OCI-LY7 (cell line): ENCODE measurements around the gene HDAC7. TPM values are rescaled to one million over a fixed set of nuclear protein-coding genes. Genes with fewer than 3 reads are reported as not detected.

ENCODE experiments used
- BruUV-seq: library from RNA; stranded (reverse); fragments of 400-500 nt; replicated peaks from 2 replicates; lab custom pipeline; 2021; lab: Mats Ljungman, UMichigan
- CTCF ChIA-PET: fragments of 300-600 bp; sonication (Branson Sonifier 250); formaldehyde crosslinking; loops from one replicate; lab custom pipeline; 2022; ENCODE audit warnings: antibody characterized with exemption; ENCODE audit not compliant: unreplicated experiment; lab: Charles Lee
- POLR2A ChIA-PET: fragments of 300-600 bp; sonication (Branson Sonifier 250); formaldehyde crosslinking; loops from one replicate; lab custom pipeline; 2022; ENCODE audit warnings: antibody characterized with exemption; lab: Charles Lee
- DNase-seq: peaks from one replicate; pipeline ENCODE4 v3.0.0-alpha.2; 2015; ENCODE audit warnings: low spot score
- H2AFZ ChIP-seq: fragments of 200-600 bp; sonication (generic), shearing (Covaris generic); 2 replicates; pipeline ENCODE4 v1.6.1; 2014; ENCODE audit warnings: mild to moderate bottlenecking, antibody characterized with exemption, low read length, moderate library complexity
- H3K27ac ChIP-seq: fragments of 200-600 bp; sonication (generic); 2 replicates; pipeline ENCODE4 v1.5.1; 2014; ENCODE audit warnings: mixed run types, low read depth, mild to moderate bottlenecking, moderate library complexity, low read length, inconsistent platforms; ENCODE audit not compliant: poor library complexity, severe bottlenecking
- H3K36me3 ChIP-seq: fragments of 200-600 bp; sonication (generic); 2 replicates; pipeline ENCODE4 v1.6.1; 2014; ENCODE audit warnings: mild to moderate bottlenecking, antibody characterized with exemption, low read length, moderate library complexity, mixed read lengths; ENCODE audit not compliant: insufficient read depth
- H3K4me1 ChIP-seq: fragments of 200-600 bp; sonication (generic); 2 replicates; pipeline ENCODE4 v1.5.1; 2014; ENCODE audit warnings: mild to moderate bottlenecking, low read length; ENCODE audit not compliant: insufficient read depth, poor library complexity, severe bottlenecking
- H3K4me2 ChIP-seq: fragments of 200-600 bp; sonication (generic); 2 replicates; pipeline ENCODE4 v1.6.1; 2014; ENCODE audit warnings: mild to moderate bottlenecking, low read length
- H3K4me3 ChIP-seq: fragments of 200-600 bp; sonication (generic); 2 replicates; pipeline ENCODE4 v1.5.1; 2014; ENCODE audit warnings: mild to moderate bottlenecking, low read depth, low read length; ENCODE audit not compliant: poor library complexity, severe bottlenecking
- H3K79me2 ChIP-seq: fragments of 200-600 bp; sonication (generic); 2 replicates; pipeline ENCODE4 v1.6.1; 2016; ENCODE audit warnings: low read depth, mild to moderate bottlenecking, low read length, moderate library complexity, mixed read lengths; ENCODE audit not compliant: insufficient read depth
- H3K9me2 ChIP-seq: fragments of 200-600 bp; sonication (generic); 2 replicates; pipeline ENCODE4 v1.6.1; 2016; ENCODE audit warnings: mild to moderate bottlenecking, low read length, mixed read lengths; ENCODE audit not compliant: insufficient read depth
- H3K9me3 ChIP-seq: fragments of 200-600 bp; sonication (generic); 2 replicates; pipeline ENCODE4 v1.6.1; 2014; ENCODE audit warnings: mild to moderate bottlenecking, mixed run types, low read length, mixed read lengths
- H4K20me1 ChIP-seq: fragments of 200-600 bp; sonication (generic); 2 replicates; pipeline ENCODE4 v1.6.1; 2014; ENCODE audit warnings: mild to moderate bottlenecking, antibody characterized with exemption, low read length, moderate library complexity, mixed read lengths; ENCODE audit not compliant: insufficient read depth
- CTCF ChIP-seq: fragments of 200-600 bp; sonication (generic); conservative IDR thresholded peaks from 2 replicates; pipeline ENCODE4 v1.5.1; 2014; ENCODE audit warnings: mild to moderate bottlenecking, antibody characterized with exemption, low read length, moderate library complexity, mixed read lengths
- EZH2phosphoT487 ChIP-seq: fragments of 200-600 bp; sonication (generic); IDR thresholded peaks from 2 replicates; pipeline ENCODE4 v1.6.1; 2018; ENCODE audit warnings: low read depth, borderline replicate concordance, mild to moderate bottlenecking, mixed run types, antibody characterized with exemption, low read length, moderate library complexity, mixed read lengths
- intact Hi-C: fragments of 100-400 bp; cut with micrococcal nuclease; formaldehyde crosslinking; loops from one replicate; pipeline ENCODE4 v1.10.0; 2022; ENCODE audit not compliant: unreplicated experiment
- total RNA-seq, 2 experiments: library from RNA; depleted of rRNA in 1 of 2; stranded (reverse); fragments of >200 nt in 1 of 2; shearing (Covaris generic) in 1 of 2; gene quantifications; 2 replicates each; pipeline ENCODE4 v1.2.3, GENCODE V29; 2014 to 2022

HDAC7 gene
- total RNA-seq, 2 experiments from 2014 or later: 45.9 to 131 TPM

GRCh38 chr12:47822401-47822800, 2.7 kb upstream of the HDAC7 start:
- H2AFZ ChIP-seq: no peak overlapping the region
- 0 out of 2 replicates have a peak, but pooled peaks cover 3% of the 10 kb centered on the region for H4K20me1 ChIP-seq
- no peak overlapping the region for H3K27ac ChIP-seq
- intact Hi-C loops: no loop called here
- CTCF ChIA-PET: interaction anchor here (1.3 to 1.5 kb wide), 2 partner anchors 11 to 13 kb away, joined by 5 to 10 read pairs; no protein-coding TSS in a partner anchor
- POLR2A ChIA-PET: interaction anchor here (1.1 to 7.9 kb wide), 4 partner anchors 9 to 16 kb away, joined by 3 to 239 read pairs (median 7); no protein-coding TSS in a partner anchor
- no peak for DNase-seq
- BruUV-seq: no TSS peak
- no peak overlapping the region for H3K4me3 ChIP-seq
- H3K79me2 ChIP-seq: peaks cover 19% of the 10 kb centered on the region
- TF ChIP-seq EZH2phosphoT487 (no peak), CTCF (no peak)
- H3K9me3 ChIP-seq: no peaks in the 10 kb centered on the region
- H3K4me2 ChIP-seq: no peak overlapping the region
- H3K9me2 ChIP-seq: no peaks in the 10 kb centered on the region
- H3K4me1 ChIP-seq: peaks cover 70% of the 10 kb centered on the region
- H3K36me3 ChIP-seq: no peaks in the 10 kb centered on the region

GRCh38 chr12:47821346-47821706, 1.6 kb upstream of the HDAC7 start:
- no peaks in the 10 kb centered on the region for H3K9me2 ChIP-seq
- H3K9me3 ChIP-seq: no peaks in the 10 kb centered on the region
- BruUV-seq: no TSS peak
- ChIA-PET CTCF (interaction anchor here (1.0 to 5.5 kb wide), 2 partner anchors 12 to 14 kb away, joined by 3 to 85 read pairs; no protein-coding TSS in a partner anchor), POLR2A (interaction anchor here (0.6 to 7.9 kb wide), 5 partner anchors 11 to 113 kb away, joined by 3 to 239 read pairs (median 3); no protein-coding TSS in a partner anchor)
- H4K20me1 ChIP-seq: 0 out of 2 replicates have a peak, but pooled peaks cover 3% of the 10 kb centered on the region
- H3K36me3 ChIP-seq: no peaks in the 10 kb centered on the region
- intact Hi-C loops: no loop called here
- H3K4me2 ChIP-seq: no peak overlapping the region
- TF ChIP-seq EZH2phosphoT487 (no peak), CTCF (no peak)
- H3K27ac ChIP-seq: no peak overlapping the region
- H3K4me1 ChIP-seq: peaks cover 72% of the 10 kb centered on the region
- no peak for DNase-seq
- H3K4me3 ChIP-seq: no peak overlapping the region
- no peak overlapping the region for H2AFZ ChIP-seq
- peaks cover 30% of the 10 kb centered on the region for H3K79me2 ChIP-seq

GRCh38 chr12:47820631-47821345, 1.1 kb upstream of the HDAC7 start:
- Histone ChIP-seq H4K20me1 (0 out of 2 replicates have a peak, but pooled peaks cover 3% of the 10 kb centered on the region), H3K9me2 (no peaks in the 10 kb centered on the region), H2AFZ (peak overlapping the region; percentile 82; the same call in 1 of the 2 replicates), H3K9me3 (no peaks in the 10 kb centered on the region), H3K27ac (peak overlapping the region; percentile 96), H3K79me2 (peaks cover 35% of the 10 kb centered on the region), H3K4me3 (peak overlapping the region; percentile 83), H3K36me3 (no peaks in the 10 kb centered on the region), H3K4me2 (peak overlapping the region; percentile 98), H3K4me1 (peaks cover 72% of the 10 kb centered on the region)
- TF ChIP-seq EZH2phosphoT487: no peak
- no peak for TF ChIP-seq CTCF
- ChIA-PET POLR2A (interaction anchor here (0.6 to 7.9 kb wide), 6 partner anchors 10 to 113 kb away, joined by 3 to 239 read pairs (median 4); no protein-coding TSS in a partner anchor), CTCF (interaction anchor here (1.0 to 5.5 kb wide), 2 partner anchors 13 kb away, joined by 3 to 85 read pairs; no protein-coding TSS in a partner anchor)
- no peak for DNase-seq
- intact Hi-C loops: no loop called here
- BruUV-seq: no TSS peak
